Measurements from ENCODE around the gene QSOX2.

DNA sequence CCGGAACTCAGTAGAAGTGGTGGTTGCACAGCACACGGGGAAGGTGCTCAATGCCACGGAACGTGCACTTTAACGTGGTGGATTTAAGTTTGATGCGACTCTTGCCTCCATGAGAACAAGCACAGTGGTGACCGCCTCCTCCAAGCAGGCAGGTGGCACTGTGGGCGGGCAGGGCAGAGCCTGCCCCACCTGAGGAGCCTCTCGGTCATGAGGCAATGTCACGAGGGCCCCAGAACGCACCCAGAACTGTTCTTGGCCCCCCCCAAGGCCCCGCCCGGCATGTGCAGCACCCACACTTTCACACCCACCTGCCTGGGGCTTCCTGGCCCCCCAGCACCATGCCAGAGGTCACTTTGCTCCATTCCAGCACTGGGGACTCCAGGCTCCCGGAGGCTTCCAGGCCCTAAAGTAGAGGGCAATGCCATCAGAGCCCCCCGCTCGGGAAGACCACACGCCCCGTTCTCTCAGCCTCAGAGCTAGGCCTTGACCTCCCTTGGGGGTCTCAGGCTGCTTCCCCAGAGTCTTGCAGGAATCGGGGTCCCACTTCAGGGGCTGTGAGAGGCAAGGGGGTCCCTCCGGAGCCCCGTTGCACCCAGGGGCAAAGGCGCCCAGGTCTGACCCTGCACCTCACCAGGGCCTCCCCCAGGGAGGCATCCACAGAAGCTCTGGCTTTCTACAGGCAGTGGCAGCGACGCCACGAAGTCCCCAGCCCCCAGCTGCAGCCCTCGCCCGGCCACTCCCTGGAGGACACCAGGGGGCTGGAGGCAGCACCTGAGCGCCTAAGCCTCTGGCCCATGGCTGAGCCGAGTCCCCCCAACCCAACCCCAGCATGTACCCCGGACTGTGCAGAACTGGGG lies 44.3 kb upstream of the QSOX2 start:
- TF ChIP-seq, protein P1, sequence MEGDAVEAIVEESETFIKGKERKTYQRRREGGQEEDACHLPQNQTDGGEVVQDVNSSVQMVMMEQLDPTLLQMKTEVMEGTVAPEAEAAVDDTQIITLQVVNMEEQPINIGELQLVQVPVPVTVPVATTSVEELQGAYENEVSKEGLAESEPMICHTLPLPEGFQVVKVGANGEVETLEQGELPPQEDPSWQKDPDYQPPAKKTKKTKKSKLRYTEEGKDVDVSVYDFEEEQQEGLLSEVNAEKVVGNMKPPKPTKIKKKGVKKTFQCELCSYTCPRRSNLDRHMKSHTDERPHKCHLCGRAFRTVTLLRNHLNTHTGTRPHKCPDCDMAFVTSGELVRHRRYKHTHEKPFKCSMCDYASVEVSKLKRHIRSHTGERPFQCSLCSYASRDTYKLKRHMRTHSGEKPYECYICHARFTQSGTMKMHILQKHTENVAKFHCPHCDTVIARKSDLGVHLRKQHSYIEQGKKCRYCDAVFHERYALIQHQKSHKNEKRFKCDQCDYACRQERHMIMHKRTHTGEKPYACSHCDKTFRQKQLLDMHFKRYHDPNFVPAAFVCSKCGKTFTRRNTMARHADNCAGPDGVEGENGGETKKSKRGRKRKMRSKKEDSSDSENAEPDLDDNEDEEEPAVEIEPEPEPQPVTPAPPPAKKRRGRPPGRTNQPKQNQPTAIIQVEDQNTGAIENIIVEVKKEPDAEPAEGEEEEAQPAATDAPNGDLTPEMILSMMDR (IDR thresholded peaks at IDR 0.05): no peak
- TF ChIP-seq POLR2A (IDR thresholded peaks at IDR 0.05): no peak

All from stomach (tissue), 4 donors.